H1 (cell line): ENCODE results near the gene MPPED2. TPM values are rescaled to one million over a fixed set of nuclear protein-coding genes. Genes with fewer than 3 reads are reported as not detected.

Source experiments
- CTCF ChIA-PET: fragments of 300-600 bp; sonication (Branson Sonifier 250); formaldehyde crosslinking; loops from one replicate; lab custom pipeline; 2021; ENCODE audit not compliant: partially characterized antibody; lab: Charles Lee
- POLR2A ChIA-PET: fragments of 300-600 bp; sonication (Branson Sonifier 250); formaldehyde crosslinking; loops from one replicate; lab custom pipeline; 2021; ENCODE audit warnings: inconsistent platforms; ENCODE audit not compliant: partially characterized antibody; lab: Charles Lee
- DNase-seq, 2 experiments: peaks; one replicate each; pipeline versions ENCODE4 v3.0.0 to v3.0.0-alpha.2; 2010 to 2022; ENCODE audit warnings: low spot score in 2 of 2, low read depth in 1 of 2, mixed read lengths in 1 of 2
- FAIRE-seq: peaks from 2 replicates; lab custom pipeline; 2011; peaks lifted over from hg19 to GRCh38; lab: Jason Lieb, UNC
- H2AFZ ChIP-seq: 2 replicates; pipeline ENCODE4 v1.8.1; 2012; ENCODE audit warnings: low read length, inconsistent platforms
- H2AK5ac ChIP-seq: 2 replicates; pipeline ENCODE4 v1.6.1; 2013; ENCODE audit warnings: low read depth, low read length
- H2BK120ac ChIP-seq: replicated peaks from 2 replicates; pipeline ENCODE3; 2013; ENCODE audit warnings: low read depth, low read length, inconsistent platforms
- H2BK12ac ChIP-seq: 2 replicates; pipeline ENCODE4 v1.6.1; 2013; ENCODE audit warnings: low read depth, low read length
- H2BK15ac ChIP-seq: 2 replicates; pipeline ENCODE4 v1.6.1; 2013; ENCODE audit warnings: low read length
- H2BK20ac ChIP-seq: 2 replicates; pipeline ENCODE4 v1.6.1; 2013; ENCODE audit warnings: low read length
- H2BK5ac ChIP-seq: 2 replicates; pipeline ENCODE4 v1.6.1; 2013; ENCODE audit warnings: low read depth, low read length
- H3K14ac ChIP-seq: 2 replicates; pipeline ENCODE4 v1.6.1; 2013; ENCODE audit warnings: inconsistent platforms; ENCODE audit not compliant: insufficient read length
- H3K18ac ChIP-seq: 2 replicates; pipeline ENCODE4 v1.6.1; 2013; ENCODE audit warnings: low read length; ENCODE audit errors: extremely low read depth
- H3K23ac ChIP-seq: 2 replicates; pipeline ENCODE4 v1.6.1; 2013; ENCODE audit warnings: inconsistent platforms; ENCODE audit not compliant: insufficient read length
- H3K23me2 ChIP-seq: 2 replicates; pipeline ENCODE4 v1.6.1; 2013; ENCODE audit warnings: low read depth, low read length
- H3K27ac ChIP-seq: 2 replicates; pipeline ENCODE4 v1.6.1; 2011; ENCODE audit warnings: low read depth, low read length, inconsistent platforms
- H3K27me3 ChIP-seq, 4 experiments: replicated peaks in 1 of 4; 1 replicate in 1 of 4; 2 replicates in 3 of 4; pipeline versions ENCODE4 v1.6.1 to v1.8.1; 2011 to 2013; ENCODE audit warnings: low read length in 3 of 4, mild to moderate bottlenecking in 3 of 4, inconsistent platforms in 2 of 4, mixed read lengths in 2 of 4, moderate library complexity in 1 of 4; ENCODE audit not compliant: control insufficient read depth in 3 of 4, insufficient read depth in 3 of 4; ENCODE audit errors: extremely low read depth in 1 of 4
- H3K36me3 ChIP-seq, 4 experiments: 2 replicates each; pipeline versions ENCODE4 v1.6.1 to v1.8.1; 2011 to 2013; ENCODE audit warnings: mild to moderate bottlenecking in 4 of 4, low read length in 3 of 4, moderate library complexity in 2 of 4, control low read depth in 1 of 4, inconsistent platforms in 1 of 4; ENCODE audit not compliant: insufficient read depth in 4 of 4, control insufficient read depth in 2 of 4
- H3K4ac ChIP-seq: replicated peaks from 2 replicates; pipeline ENCODE3; 2013; ENCODE audit warnings: low read length, low read depth, mixed read lengths, inconsistent platforms; ENCODE audit not compliant: insufficient read length
- H3K4me1 ChIP-seq, 4 experiments: replicated peaks in 1 of 4; 1 replicate in 1 of 4; 2 replicates in 3 of 4; pipeline versions ENCODE4 v1.6.1 to v1.8.1; 2011 to 2013; ENCODE audit warnings: low read length in 3 of 4, inconsistent platforms in 2 of 4, mixed read lengths in 1 of 4; ENCODE audit not compliant: insufficient read depth in 4 of 4, control insufficient read depth in 3 of 4
- H3K4me2 ChIP-seq, 2 experiments: 2 replicates each; pipeline versions ENCODE4 v1.6.1 to v1.8.1; 2011 to 2013; ENCODE audit warnings: low read depth in 2 of 2, low read length in 2 of 2, control low read depth in 1 of 2, inconsistent platforms in 1 of 2, mild to moderate bottlenecking in 1 of 2; ENCODE audit not compliant: insufficient read depth in 1 of 2
- H3K4me3 ChIP-seq, 4 experiments: fragments of 200-600, 300-600 bp in 1 of 4; sonication (generic), shearing (Covaris generic), sonication (Bioruptor Twin) in 1 of 4; 2 replicates each; pipeline versions ENCODE4 v1.5.1 to v1.8.1; 2011 to 2016; ENCODE audit warnings: low read length in 4 of 4, low read depth in 3 of 4, control low read depth in 2 of 4, inconsistent platforms in 2 of 4, mild to moderate bottlenecking in 2 of 4, mixed read lengths in 1 of 4, moderate library complexity in 1 of 4; ENCODE audit not compliant: insufficient read depth in 2 of 4; ENCODE audit errors: extremely low read depth in 1 of 4
- H3K56ac ChIP-seq: replicated peaks from 2 replicates; pipeline ENCODE3; 2013; ENCODE audit warnings: low read depth, mild to moderate bottlenecking, mixed read lengths, low read length, inconsistent platforms; ENCODE audit not compliant: insufficient read length
- H3K79me1 ChIP-seq: 2 replicates; pipeline ENCODE4 v1.6.1; 2013; ENCODE audit warnings: low read depth, low read length, control low read depth
- H3K79me2 ChIP-seq, 2 experiments: 2 replicates each; pipeline versions ENCODE4 v1.6.1 to v1.8.1; 2012 to 2013; ENCODE audit warnings: low read length in 2 of 2, mild to moderate bottlenecking in 2 of 2, inconsistent platforms in 1 of 2; ENCODE audit not compliant: insufficient read depth in 2 of 2, control insufficient read depth in 1 of 2
- H3K9ac ChIP-seq, 4 experiments: replicated peaks in 1 of 4; 1 replicate in 1 of 4; 2 replicates in 3 of 4; pipeline versions ENCODE4 v1.6.1 to v1.8.1; 2011 to 2013; ENCODE audit warnings: low read depth in 3 of 4, low read length in 3 of 4, control low read depth in 2 of 4, mild to moderate bottlenecking in 2 of 4, moderate library complexity in 2 of 4, inconsistent platforms in 1 of 4; ENCODE audit errors: extremely low read depth in 1 of 4
- H3K9me3 ChIP-seq, 2 experiments: 2 replicates each; pipeline versions ENCODE4 v1.6.1 to v1.8.1; 2012 to 2013; ENCODE audit warnings: mild to moderate bottlenecking in 2 of 2, moderate library complexity in 2 of 2, control low read depth in 1 of 2, inconsistent platforms in 1 of 2, low read depth in 1 of 2, low read length in 1 of 2, mixed read lengths in 1 of 2; ENCODE audit not compliant: insufficient read depth in 2 of 2
- H4K20me1 ChIP-seq, 2 experiments: replicated peaks in 1 of 2; 2 replicates each; pipeline versions ENCODE3 to v1.8.1; 2011 to 2013; ENCODE audit warnings: inconsistent platforms in 2 of 2, low read length in 2 of 2, mild to moderate bottlenecking in 1 of 2; ENCODE audit not compliant: insufficient read depth in 2 of 2, control insufficient read depth in 1 of 2
- H4K5ac ChIP-seq: 2 replicates; pipeline ENCODE4 v1.6.1; 2013; ENCODE audit warnings: low read length, low read depth, mixed read lengths, inconsistent platforms; ENCODE audit not compliant: insufficient read length
- H4K8ac ChIP-seq: 2 replicates; pipeline ENCODE4 v1.8.0; 2013; ENCODE audit warnings: mild to moderate bottlenecking, moderate library complexity, low read length, inconsistent platforms; ENCODE audit not compliant: insufficient read depth; ENCODE audit errors: extremely low read depth
- H4K91ac ChIP-seq: replicated peaks from 2 replicates; pipeline ENCODE3; 2013; ENCODE audit warnings: low read length, mixed read lengths, inconsistent platforms; ENCODE audit not compliant: insufficient read length
- ATF2 ChIP-seq: IDR thresholded peaks from 2 replicates; pipeline ENCODE4 v1.6.1; 2012; ENCODE audit warnings: low read length, inconsistent platforms
- BACH1 ChIP-seq: IDR thresholded peaks from 2 replicates; pipeline ENCODE4 v1.6.1; 2012; ENCODE audit warnings: low read length, improper control_type of control experiment
- CEBPB ChIP-seq: IDR thresholded peaks from 2 replicates; pipeline ENCODE4 v1.6.1; 2012; ENCODE audit warnings: low read depth, low read length
- CHD2 ChIP-seq: IDR thresholded peaks from 2 replicates; pipeline ENCODE4 v1.6.1; 2012; ENCODE audit warnings: low read length, improper control_type of control experiment
- CTBP2 ChIP-seq: IDR thresholded peaks from 2 replicates; pipeline ENCODE4 v1.7.0; 2011; ENCODE audit warnings: borderline replicate concordance, mild to moderate bottlenecking, moderate library complexity, mixed read lengths, low read length; ENCODE audit not compliant: insufficient read depth, insufficient read length
- CTCF ChIP-seq, 3 experiments: IDR thresholded peaks; 1 replicate in 2 of 3; 2 replicates in 1 of 3; pipeline versions ENCODE4 v1.5.1 to v1.6.1; 2011; ENCODE audit warnings: low read length in 3 of 3, mild to moderate bottlenecking in 3 of 3, inconsistent platforms in 2 of 3, low read depth in 1 of 3, moderate library complexity in 1 of 3; ENCODE audit not compliant: insufficient read depth in 1 of 3; ENCODE audit errors: control extremely low read depth in 1 of 3
- KDM4A ChIP-seq: IDR thresholded peaks from one replicate; pipeline ENCODE4 v1.7.1; 2012; ENCODE audit warnings: low read depth, mild to moderate bottlenecking, moderate library complexity, low read length, inconsistent platforms; ENCODE audit not compliant: severe bottlenecking
- KDM5A ChIP-seq: fragments of 200-600 bp; IDR thresholded peaks from 2 replicates; pipeline ENCODE4 v1.7.1; 2012; ENCODE audit warnings: mild to moderate bottlenecking, low read length, inconsistent platforms, mixed read lengths
- SP1 ChIP-seq: IDR thresholded peaks from 2 replicates; pipeline ENCODE4 v1.6.1; 2011; ENCODE audit warnings: low read depth, low read length
- SP2 ChIP-seq: IDR thresholded peaks from 2 replicates; pipeline ENCODE4 v1.6.1; 2012; ENCODE audit warnings: mild to moderate bottlenecking, low read length, inconsistent platforms
- SRF ChIP-seq: IDR thresholded peaks from 2 replicates; pipeline ENCODE4 v1.6.1; 2011; ENCODE audit warnings: mild to moderate bottlenecking, low read depth, low read length, moderate library complexity
- WGBS, 2 experiments: shearing (Covaris generic) in 1 of 2; methylation state at CpG; one replicate each; pipeline versions ENCODE4 v1.1.6 to v1.1.7; 2013 to 2015; ENCODE audit warnings: low lambda C conversion rate in 2 of 2, mixed read lengths in 2 of 2, inconsistent platforms in 1 of 2, low coverage in 1 of 2, missing lambda C conversion rate in 1 of 2; ENCODE audit not compliant: insufficient replicate concordance in 2 of 2, insufficient coverage in 1 of 2, insufficient read length in 1 of 2; ENCODE audit errors: extremely low coverage in 1 of 2, missing lambda C conversion rate in 1 of 2; 5-methylcytosine and 5-hydroxymethylcytosine counted together
- polyA plus RNA-seq, 7 experiments: library from polyadenylated mRNA; depleted of rRNA in 3 of 7; stranded (reverse) in 5 of 7; unstranded in 2 of 7; fragments of >200 nt in 5 of 7; fragments of 200-250 nt in 2 of 7; gene quantifications; 1 replicate in 5 of 7; 2 replicates in 1 of 7; 4 replicates in 1 of 7; pipeline versions ENCODE4 v1.2.1 to v1.2.3, GENCODE V29; 2011 to 2013; ENCODE audit warnings: missing spikeins in 2 of 7, mixed read lengths in 2 of 7
- total RNA-seq: library from RNA; stranded (reverse); fragmentation: NEBNext Ultra II Directional; extraction: Animal tissue kit (Norgen Biotek cat#: 25700); gene quantifications from 2 replicates; pipeline ENCODE4 v1.2.1, GENCODE V29; 2021

MPPED2 gene
- total and polyA plus RNA-seq, 2 of the 8 experiments (the other 6 are each of a cell fraction or from before 2014, with no cell fraction given), result 1.3 to 3.5 TPM

- H2BK120ac ChIP-seq, result no peak overlapping the region
- FAIRE-seq, result no peak
- no peak overlapping the region for H4K5ac ChIP-seq
- no peak overlapping the region for H3K56ac ChIP-seq
- no peak overlapping the region for H2AFZ ChIP-seq
- H2BK5ac ChIP-seq, result no peak overlapping the region
- H4K8ac ChIP-seq, result no peak overlapping the region
- no peak overlapping the region for H2BK15ac ChIP-seq
- H3K27me3 ChIP-seq, result no peaks in the 10 kb centered on the region
- ChIA-PET CTCF (interaction anchor here (1.3 kb wide), 1 partner anchor 18 kb away, joined by 4 read pairs; no protein-coding TSS in a partner anchor), POLR2A (no interaction called here)
- H3K18ac ChIP-seq, result no peak overlapping the region
- no peaks in the 10 kb centered on the region for H3K79me1 ChIP-seq
- H3K23me2 ChIP-seq, result no peaks in the 10 kb centered on the region
- H3K4me2 ChIP-seq, result no peak overlapping the region
- H3K14ac ChIP-seq, result no peak overlapping the region
- H2BK20ac ChIP-seq, result no peak overlapping the region
- no peak overlapping the region for H3K4ac ChIP-seq
- H3K4me1 ChIP-seq, result no peaks in the 10 kb centered on the region
- H3K9ac ChIP-seq, result no peak overlapping the region
- H2AK5ac ChIP-seq, result no peak overlapping the region
- H3K23ac ChIP-seq, result no peak overlapping the region
- no peak overlapping the region for H3K27ac ChIP-seq
- H4K20me1 ChIP-seq, result no peaks in the 10 kb centered on the region
- H2BK12ac ChIP-seq, result no peak overlapping the region
- no peaks in the 10 kb centered on the region; a peak in 1 of 4 replicates for H3K9me3 ChIP-seq
- no peak for DNase-seq
- WGBS, 2 experiments, result 93% methylated on average over 1 of the region's 1 CpG; no CpG with 5 or more reads in 1 of the 2 experiments
- no peaks in the 10 kb centered on the region for H3K79me2 ChIP-seq
- no peaks in the 10 kb centered on the region for H3K36me3 ChIP-seq
- no peak overlapping the region for H3K4me3 ChIP-seq
- no peak overlapping the region for H4K91ac ChIP-seq
- TF ChIP-seq CHD2 (no peak), CTBP2 (no peak), SP2 (no peak), KDM4A (no peak), CTCF (IDR thresholded peaks at IDR 0.05; ENCODE audit: control extremely low read depth in 1 of 3, insufficient read depth in 1 of 3, low read depth in 1 of 3, low read length in 3 of 3) (no peak), SP1 (no peak), KDM5A (no peak), CEBPB (no peak), ATF2 (no peak), BACH1 (no peak), SRF (no peak)
These were observed 193.1 kb downstream of the MPPED2 start for GRCh38 chr11:30393012-30393411.
